SK-N-SH treated with all-trans-retinoic acid at 6 μM for 48 hours (cell line): ENCODE data around the gene PPP1R14B.

Experiments
- ARNTL ChIP-seq: fragments of 450-650 bp; formaldehyde crosslinking; IDR thresholded peaks from 2 replicates; pipeline ENCODE4 v1.5.0; 2020; ENCODE audit warnings: low read depth, mild to moderate bottlenecking, moderate library complexity, borderline replicate concordance
- ESRRG ChIP-seq: fragments of 250-450 bp; sonication (Bioruptor Pico); IDR thresholded peaks from 2 replicates; pipeline ENCODE4 v1.6.1; 2021; ENCODE audit warnings: mild to moderate bottlenecking
- OSR1 ChIP-seq: fragments of 250-450 bp; sonication (Bioruptor Pico); IDR thresholded peaks from 2 replicates; pipeline ENCODE4 v1.8.0; 2022; ENCODE audit warnings: moderate library complexity, mild to moderate bottlenecking, inconsistent platforms
- PPARA ChIP-seq: fragments of 250-450 bp; sonication (Bioruptor Pico); IDR thresholded peaks from 2 replicates; pipeline ENCODE4 v1.5.0; 2020; ENCODE audit warnings: mild to moderate bottlenecking, borderline replicate concordance
- SNAI2 ChIP-seq: fragments of 250-450 bp; sonication (Bioruptor Pico); IDR thresholded peaks from 2 replicates; pipeline ENCODE4 v1.5.0; 2020; ENCODE audit warnings: mild to moderate bottlenecking, moderate library complexity
- TCF4 ChIP-seq: fragments of 250-450 bp; sonication (Bioruptor Pico); IDR thresholded peaks from 2 replicates; pipeline ENCODE4 v1.8.0; 2021; ENCODE audit warnings: mild to moderate bottlenecking, moderate library complexity, borderline replicate concordance
- TSHZ2 ChIP-seq: fragments of 250-450 bp; sonication (Bioruptor Pico); IDR thresholded peaks from 2 replicates; pipeline ENCODE4 v1.5.0; 2020; ENCODE audit warnings: mild to moderate bottlenecking, moderate library complexity
- ZC3H10 ChIP-seq: fragments of 250-450 bp; sonication (Bioruptor Pico); IDR thresholded peaks from 2 replicates; pipeline ENCODE4 v1.5.1; 2021; ENCODE audit warnings: mild to moderate bottlenecking, moderate library complexity
- ZFP3 ChIP-seq: fragments of 250-450 bp; sonication (Bioruptor Pico); IDR thresholded peaks from 2 replicates; pipeline ENCODE4 v1.5.0; 2020; ENCODE audit warnings: mild to moderate bottlenecking, moderate library complexity
- ZFP30 ChIP-seq: fragments of 450-650 bp; formaldehyde crosslinking; IDR thresholded peaks from 2 replicates; pipeline ENCODE4 v1.5.0; 2022; ENCODE audit warnings: mild to moderate bottlenecking, moderate library complexity

GRCh38 chr11:64224151-64224890, 22.4 kb downstream of the PPP1R14B start:
- TF ChIP-seq SNAI2 (CRISPR knock-in tag) (no peak), ZFP30 (CRISPR knock-in tag) (no peak), ZC3H10 (CRISPR knock-in tag) (no peak), TCF4 (CRISPR knock-in tag) (no peak), TSHZ2 (no peak), ZFP3 (no peak), OSR1 (CRISPR knock-in tag) (no peak), ARNTL (no peak), PPARA (CRISPR knock-in tag) (no peak), ESRRG (CRISPR knock-in tag) (no peak)
